AG08395 (cell line): ENCODE data around the gene SPDYE18.
"Not testable (repeated sequence)": the region's sequence is repeated elsewhere in the genome, so short reads cannot be mapped to it uniquely, and the experiment has no call there.

Source experiments
- DNase-seq: peaks from one replicate; pipeline ENCODE4 v3.0.0; 2012; ENCODE audit warnings: mixed read lengths, low spot score

The SPDYE18 gene

DNA sequence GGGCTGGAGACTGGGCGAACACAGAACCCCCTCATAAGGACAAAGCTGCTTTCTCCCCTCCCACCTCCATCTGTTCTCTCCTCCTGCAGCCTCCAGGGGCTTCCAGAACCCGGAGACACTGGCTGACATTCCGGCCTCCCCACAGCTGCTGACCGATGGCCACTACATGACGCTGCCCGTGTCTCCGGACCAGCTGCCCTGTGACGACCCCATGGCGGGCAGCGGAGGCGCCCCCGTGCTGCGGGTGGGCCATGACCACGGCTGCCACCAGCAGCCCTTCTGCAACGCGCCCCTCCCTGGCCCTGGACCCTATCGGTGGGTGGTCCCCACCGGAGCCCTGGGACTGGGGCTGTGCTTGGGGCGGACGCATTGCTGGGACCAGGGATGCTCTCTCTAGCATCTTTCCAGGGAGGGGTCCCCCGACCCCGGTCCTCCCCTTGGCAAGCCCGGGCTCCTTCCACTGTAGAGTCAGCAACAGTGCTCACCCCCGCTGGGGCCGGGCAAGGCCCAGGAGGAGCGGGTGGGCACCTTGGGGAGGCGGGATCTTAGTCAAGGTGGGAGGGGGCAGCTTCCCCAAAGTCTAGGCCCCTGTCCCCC lies 56.8 kb downstream of the SPDYE18 start:
- not testable (repeated sequence) for DNase-seq

DNA sequence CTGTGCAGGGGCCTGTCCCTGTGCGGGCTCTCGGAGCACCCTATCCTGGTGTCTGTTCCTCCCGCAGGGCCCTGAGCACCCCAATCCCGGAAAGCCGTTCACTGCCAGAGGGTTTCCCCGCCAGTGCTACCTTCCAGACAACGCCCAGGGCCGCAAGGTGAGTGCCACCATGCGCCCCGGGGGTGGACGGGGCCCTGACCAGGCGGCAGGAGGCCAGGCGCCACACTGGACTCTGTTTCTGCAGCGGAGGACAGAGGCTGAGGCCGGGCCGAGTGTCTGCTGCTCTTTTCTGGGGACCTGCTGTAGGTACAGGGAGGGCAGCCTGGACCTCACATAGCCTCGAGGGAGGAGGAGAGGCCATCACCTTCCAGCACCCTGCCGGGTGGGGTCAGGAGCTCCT lies 58.2 kb downstream of the SPDYE18 start:
- not testable (repeated sequence) for DNase-seq

- DNase-seq = not testable (repeated sequence)
Measured at GRCh38 chr7:77003241-77003640, 59.1 kb downstream of the SPDYE18 start.

GRCh38 chr7:77002678-77003233 lies 59.6 kb downstream of the SPDYE18 start:
- DNase-seq = not testable (repeated sequence)

- not testable (repeated sequence) for DNase-seq
Measured at GRCh38 chr7:77002104-77002503, 60.3 kb downstream of the SPDYE18 start.
